ENCODE results near the gene MARK3. TPM values are rescaled to one million over a fixed set of nuclear protein-coding genes. Genes with fewer than 3 reads are reported as not detected.

MARK3 gene
- total RNA-seq, 1 donor from 2014 or later = 99.4 TPM

DNA sequence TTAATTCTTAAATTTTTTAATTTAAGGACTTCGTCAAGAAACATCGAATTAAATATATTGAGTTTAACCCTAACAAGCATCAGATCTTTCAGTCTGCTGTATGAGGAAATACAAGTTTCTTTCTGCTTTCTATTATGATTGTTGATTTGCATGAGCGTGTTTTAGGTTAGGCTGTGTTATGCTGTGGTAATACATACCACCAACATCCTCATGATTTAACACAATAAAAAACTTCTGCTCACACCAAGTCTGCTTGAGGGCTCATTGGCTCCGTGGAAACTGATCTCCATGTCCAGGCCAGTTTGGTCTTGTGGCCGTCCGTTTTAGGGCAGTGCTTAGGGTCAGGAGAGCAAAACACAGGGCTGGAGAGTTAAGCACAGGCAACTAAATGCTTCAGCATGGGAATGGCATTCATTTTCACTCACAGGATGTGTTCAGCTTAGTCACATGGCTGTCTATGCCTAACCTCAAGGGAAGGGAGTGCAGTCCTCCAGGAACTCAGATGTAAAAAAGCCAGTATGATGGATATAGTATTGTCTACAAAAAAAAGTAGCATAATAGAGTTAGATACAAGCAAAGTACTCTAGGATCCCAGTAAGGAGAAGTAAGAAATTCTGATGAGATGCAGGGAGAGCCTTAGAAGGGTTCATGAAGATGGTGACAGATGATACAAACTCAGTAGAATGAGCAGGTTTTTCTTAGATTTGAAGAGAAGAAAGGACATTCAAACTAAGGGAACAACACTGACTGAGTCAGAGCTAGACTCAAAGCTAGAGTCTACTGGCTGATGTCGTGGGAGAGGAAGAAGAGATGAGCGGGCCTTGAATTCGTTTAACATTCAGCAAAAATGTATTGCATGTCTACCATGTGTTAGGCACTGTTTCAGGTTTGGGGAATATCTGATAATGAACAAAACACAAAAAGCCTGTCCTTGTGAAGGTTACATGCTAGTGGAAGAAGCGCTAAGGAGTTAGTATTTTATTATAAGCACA is 16.3 kb downstream of the MARK3 start:
- Histone ChIP-seq H3K36me3 (peaks cover 13% of the 10 kb centered on the region), H3K4me1 (peaks cover 95% of the 10 kb centered on the region), H3K27me3 (ENCODE audit: low read depth) (no peaks in the 10 kb centered on the region), H3K4me3 (no peak overlapping the region), H3K9me3 (no peaks in the 10 kb centered on the region), H3K27ac (peak overlapping the region; percentile 32)
- TF ChIP-seq, protein P1, sequence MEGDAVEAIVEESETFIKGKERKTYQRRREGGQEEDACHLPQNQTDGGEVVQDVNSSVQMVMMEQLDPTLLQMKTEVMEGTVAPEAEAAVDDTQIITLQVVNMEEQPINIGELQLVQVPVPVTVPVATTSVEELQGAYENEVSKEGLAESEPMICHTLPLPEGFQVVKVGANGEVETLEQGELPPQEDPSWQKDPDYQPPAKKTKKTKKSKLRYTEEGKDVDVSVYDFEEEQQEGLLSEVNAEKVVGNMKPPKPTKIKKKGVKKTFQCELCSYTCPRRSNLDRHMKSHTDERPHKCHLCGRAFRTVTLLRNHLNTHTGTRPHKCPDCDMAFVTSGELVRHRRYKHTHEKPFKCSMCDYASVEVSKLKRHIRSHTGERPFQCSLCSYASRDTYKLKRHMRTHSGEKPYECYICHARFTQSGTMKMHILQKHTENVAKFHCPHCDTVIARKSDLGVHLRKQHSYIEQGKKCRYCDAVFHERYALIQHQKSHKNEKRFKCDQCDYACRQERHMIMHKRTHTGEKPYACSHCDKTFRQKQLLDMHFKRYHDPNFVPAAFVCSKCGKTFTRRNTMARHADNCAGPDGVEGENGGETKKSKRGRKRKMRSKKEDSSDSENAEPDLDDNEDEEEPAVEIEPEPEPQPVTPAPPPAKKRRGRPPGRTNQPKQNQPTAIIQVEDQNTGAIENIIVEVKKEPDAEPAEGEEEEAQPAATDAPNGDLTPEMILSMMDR (IDR thresholded peaks at IDR 0.05) = no peak
- intact Hi-C loops (cut with DNase I) = no loop called here
- DNase-seq = no peak
- no peak for ATAC-seq

DNA sequence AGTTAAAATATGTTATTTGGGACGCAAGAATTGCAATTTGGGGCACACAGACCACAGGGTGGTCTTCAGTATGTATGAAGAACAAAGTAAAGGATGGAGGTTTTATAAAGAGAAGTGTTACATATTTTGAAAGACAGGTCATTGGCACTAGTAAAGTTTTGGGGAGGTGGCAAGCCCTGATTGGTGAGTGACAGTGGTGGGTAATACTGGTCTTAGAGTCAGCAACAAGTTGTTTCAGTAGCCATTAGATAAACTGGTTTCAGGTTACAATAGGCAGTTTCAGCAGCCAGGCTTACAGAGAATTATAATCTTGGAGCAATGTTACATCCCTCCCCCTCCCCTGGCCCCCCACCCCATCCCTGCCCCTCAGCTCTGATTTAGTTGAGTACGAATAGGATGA is 17.5 kb downstream of the MARK3 start:
- ATAC-seq (no peak), DNase-seq (no peak)
- intact Hi-C loops (cut with DNase I) = no loop called here
- TF ChIP-seq, protein P1 (IDR thresholded peaks at IDR 0.05) = no peak
- peaks cover 97% of the 10 kb centered on the region for H3K4me1 ChIP-seq
- no peaks in the 10 kb centered on the region for H3K9me3 ChIP-seq
- H3K27me3 ChIP-seq (ENCODE audit: low read depth) = no peaks in the 10 kb centered on the region
- H3K27ac ChIP-seq = no peak overlapping the region
- peaks cover 25% of the 10 kb centered on the region for H3K36me3 ChIP-seq
- H3K4me3 ChIP-seq = no peak overlapping the region

DNA sequence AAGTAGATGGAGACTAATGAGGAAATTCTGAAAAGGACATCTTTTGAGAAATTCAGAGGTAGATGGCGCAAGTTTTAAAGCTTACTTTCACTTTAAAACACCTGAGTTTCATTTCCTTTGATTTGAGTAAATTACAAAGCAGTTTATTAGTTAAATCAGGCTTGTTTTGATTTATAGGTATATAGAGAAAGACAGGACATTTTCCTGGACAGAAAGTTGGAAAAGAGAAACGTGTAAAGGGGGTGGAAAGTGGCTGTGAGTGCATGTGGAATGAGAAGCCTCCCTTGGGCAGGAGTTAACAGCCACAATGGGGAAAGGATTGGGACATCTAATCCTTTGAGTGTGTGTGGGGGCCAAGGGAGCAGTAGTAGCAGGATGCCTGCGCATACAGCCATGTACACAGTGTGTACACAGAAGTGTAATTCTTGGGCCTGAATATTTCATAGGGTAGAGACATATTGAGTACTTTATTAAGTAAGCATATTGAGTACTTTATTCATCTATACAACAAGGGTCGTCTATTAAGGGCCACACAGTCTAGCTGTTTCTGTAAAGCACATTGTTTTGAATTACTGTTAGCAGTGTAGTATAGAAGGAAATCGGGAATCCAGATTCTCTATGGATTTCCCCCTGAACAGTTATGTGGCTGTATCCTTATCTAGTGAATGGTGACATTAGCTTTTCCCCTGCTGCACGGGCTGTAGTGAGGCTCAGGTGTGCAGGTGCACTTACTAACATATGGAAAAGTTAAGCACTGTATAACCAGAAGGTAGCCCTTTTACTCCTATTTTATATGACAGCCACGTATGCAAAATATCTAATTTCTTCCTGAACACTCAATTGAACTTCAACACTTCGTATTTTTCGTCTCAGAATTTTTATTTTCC is 19.1 kb downstream of the MARK3 start:
- no peaks in the 10 kb centered on the region for H3K27me3 ChIP-seq (ENCODE audit: low read depth)
- H3K4me1 ChIP-seq = peaks cover 96% of the 10 kb centered on the region
- H3K27ac ChIP-seq = peak overlapping the region; percentile 85
- no peaks in the 10 kb centered on the region for H3K9me3 ChIP-seq
- peaks cover 28% of the 10 kb centered on the region for H3K36me3 ChIP-seq
- TF ChIP-seq, protein P1 (IDR thresholded peaks at IDR 0.05) = no peak
- H3K4me3 ChIP-seq = peak overlapping the region; percentile 24
- ATAC-seq (peak; percentile 76 to 85), DNase-seq (no peak)
- intact Hi-C loops (cut with DNase I) = no loop called here

DNA sequence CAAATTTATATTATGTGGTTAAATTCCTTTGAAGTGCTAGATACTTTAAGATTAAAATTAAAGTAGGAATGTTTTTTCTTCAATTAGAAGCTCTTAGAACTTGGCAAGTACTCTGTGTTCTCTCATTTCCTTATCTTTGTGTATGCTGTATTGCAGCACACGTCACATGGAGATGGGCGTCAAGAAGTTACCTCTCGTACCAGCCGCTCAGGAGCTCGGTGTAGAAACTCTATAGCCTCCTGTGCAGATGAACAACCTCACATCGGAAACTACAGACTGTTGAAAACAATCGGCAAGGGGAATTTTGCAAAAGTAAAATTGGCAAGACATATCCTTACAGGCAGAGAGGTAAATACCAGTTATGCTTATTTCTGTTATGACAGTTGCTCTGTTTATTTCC is 19.7 kb downstream of the MARK3 start:
- Histone ChIP-seq H3K9me3 (no peaks in the 10 kb centered on the region), H3K27me3 (ENCODE audit: low read depth) (no peaks in the 10 kb centered on the region), H3K36me3 (peaks cover 28% of the 10 kb centered on the region), H3K4me3 (peak overlapping the region; percentile 24), H3K4me1 (peaks cover 91% of the 10 kb centered on the region), H3K27ac (peak overlapping the region; percentile 85)
- ATAC-seq (peak; percentile 92 to 95), DNase-seq (peak; percentile 62)
- intact Hi-C loops (cut with DNase I) = no loop called here
- TF ChIP-seq, protein P1 (IDR thresholded peaks at IDR 0.05) = no peak

DNA sequence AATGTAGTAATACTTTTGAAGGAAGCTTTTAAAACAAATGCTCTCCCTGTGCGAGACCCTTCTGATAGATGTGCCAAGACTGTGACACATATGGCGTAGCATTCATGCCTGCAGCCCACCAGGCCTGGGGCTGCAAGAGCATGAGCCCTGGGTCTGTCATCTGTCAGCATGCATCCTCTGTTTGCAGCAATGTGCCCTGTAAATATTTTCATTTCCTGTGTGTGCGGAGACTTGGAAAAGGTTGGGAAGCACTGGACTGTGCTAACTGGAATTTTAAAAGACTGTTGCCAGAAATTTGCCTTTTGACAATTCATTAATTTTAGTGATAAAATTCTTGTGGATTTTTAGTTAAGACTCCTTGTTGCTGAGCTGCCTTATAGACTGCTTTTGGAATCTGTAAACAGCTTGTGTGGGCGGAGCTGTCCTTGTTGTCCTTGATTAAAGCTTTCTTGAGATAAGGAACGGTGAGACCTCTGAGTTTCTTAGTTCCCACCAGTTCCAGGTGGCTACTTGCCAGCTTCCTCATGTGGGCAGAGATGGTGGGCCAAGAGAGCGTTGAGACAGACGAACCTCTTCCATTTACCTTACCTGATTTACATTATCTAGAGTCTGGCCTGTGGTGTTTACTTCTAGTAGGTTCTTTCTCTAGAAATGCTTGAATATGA is 23.4 kb downstream of the MARK3 start:
- Histone ChIP-seq H3K36me3 (peaks cover 54% of the 10 kb centered on the region), H3K4me1 (peaks cover 56% of the 10 kb centered on the region)
- TF ChIP-seq, protein P1 (IDR thresholded peaks at IDR 0.05) = no peak

More for the DNA sequence above, 23.4 kb downstream of the MARK3 start:
- H3K27me3 ChIP-seq (ENCODE audit: low read depth) = no peaks in the 10 kb centered on the region
- H3K4me3 ChIP-seq = peak overlapping the region; percentile 0
- peak overlapping the region; percentile 19 for H3K27ac ChIP-seq
- intact Hi-C loops (cut with DNase I) = no loop called here
- H3K9me3 ChIP-seq = no peaks in the 10 kb centered on the region
- ATAC-seq (peak in 1 of 2 donors; percentile 17), DNase-seq (no peak)
